CD4-positive, alpha-beta T cell treated with Interleukin-17A for 4 hours (primary cell): ENCODE data around the gene GRN.
"Not testable (repeated sequence)": the region's sequence is repeated elsewhere in the genome, so short reads cannot be mapped to it uniquely, and the experiment has no call there.

ENCODE experiments used
- DNase-seq: peaks from one replicate; pipeline ENCODE4 v3.0.0-alpha.2; 2020; ENCODE audit warnings: mixed read lengths

Gene GRN

DNA sequence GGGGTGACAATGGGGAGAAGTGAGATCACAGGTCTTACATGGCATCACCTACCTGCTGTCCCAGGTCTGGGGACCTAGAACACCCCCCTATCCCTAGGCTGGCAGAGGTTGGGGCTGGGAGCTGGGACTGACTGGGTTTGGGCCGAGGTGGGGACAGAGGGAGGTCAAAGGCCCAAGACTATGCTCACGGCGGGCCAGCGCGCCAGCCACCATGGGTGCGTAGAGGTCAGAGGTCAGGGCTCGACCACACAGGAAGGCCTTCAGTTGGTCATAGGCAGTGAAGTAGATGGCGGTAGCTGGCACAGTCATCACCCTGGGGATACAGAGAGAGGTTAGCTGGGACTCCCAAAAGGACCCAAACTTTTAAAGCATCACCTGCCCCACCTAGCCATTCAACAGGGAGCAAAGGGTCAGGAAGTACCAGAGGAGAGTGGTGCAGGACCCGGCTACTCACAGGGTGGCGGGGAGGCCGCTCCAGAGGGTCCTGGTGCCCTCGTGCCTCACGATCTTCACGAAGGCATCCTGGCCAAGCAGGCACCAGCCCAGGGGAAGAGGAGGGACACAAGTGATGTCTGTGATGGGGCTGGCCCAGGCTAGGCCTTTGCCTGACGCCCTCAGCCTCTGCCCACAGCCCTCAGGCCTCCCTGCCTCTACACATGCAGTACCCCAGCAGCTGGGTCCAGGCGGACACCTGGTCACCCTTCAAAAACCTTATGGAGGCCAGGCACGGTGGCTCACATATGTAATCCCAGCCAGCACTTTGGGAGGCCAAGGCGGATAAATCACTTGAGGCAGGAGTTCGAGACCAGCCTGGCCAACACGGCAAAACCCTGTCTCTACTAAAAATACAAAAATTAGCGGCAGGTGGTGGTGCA lies 23.6 kb upstream of the GRN start:
- no peak for DNase-seq

DNA sequence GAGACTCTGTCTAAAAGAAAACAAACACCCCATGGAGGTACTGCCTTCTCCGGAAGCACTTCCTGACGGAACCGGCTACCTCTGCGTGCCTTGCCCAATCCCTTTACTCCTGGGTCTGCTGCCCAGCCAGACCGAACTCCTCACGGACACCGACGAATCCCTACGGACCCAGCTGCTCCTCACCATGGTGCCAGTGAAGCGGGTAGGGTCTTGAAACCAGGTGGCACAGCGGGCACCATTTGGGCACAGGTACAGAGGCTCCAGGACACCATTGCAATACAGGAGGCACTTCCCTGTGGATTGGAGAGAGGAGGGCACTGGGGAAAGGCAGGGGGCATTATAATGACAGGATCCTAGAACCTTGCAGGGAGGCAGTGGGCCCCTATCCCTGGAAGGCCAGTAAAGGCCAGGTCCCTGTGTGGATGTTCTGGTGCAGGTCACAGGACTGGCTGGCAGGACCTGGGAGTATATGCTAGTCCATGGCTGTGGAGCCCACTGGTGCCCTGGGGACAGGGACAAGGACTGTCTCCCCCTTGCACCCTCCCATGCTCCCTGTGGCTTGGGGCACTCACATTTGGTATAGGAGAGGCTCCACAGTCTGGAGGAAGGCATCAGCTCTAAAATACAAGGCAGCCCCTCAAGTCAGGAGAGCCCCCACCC lies 22.7 kb upstream of the GRN start:
- DNase-seq: no peak

DNA sequence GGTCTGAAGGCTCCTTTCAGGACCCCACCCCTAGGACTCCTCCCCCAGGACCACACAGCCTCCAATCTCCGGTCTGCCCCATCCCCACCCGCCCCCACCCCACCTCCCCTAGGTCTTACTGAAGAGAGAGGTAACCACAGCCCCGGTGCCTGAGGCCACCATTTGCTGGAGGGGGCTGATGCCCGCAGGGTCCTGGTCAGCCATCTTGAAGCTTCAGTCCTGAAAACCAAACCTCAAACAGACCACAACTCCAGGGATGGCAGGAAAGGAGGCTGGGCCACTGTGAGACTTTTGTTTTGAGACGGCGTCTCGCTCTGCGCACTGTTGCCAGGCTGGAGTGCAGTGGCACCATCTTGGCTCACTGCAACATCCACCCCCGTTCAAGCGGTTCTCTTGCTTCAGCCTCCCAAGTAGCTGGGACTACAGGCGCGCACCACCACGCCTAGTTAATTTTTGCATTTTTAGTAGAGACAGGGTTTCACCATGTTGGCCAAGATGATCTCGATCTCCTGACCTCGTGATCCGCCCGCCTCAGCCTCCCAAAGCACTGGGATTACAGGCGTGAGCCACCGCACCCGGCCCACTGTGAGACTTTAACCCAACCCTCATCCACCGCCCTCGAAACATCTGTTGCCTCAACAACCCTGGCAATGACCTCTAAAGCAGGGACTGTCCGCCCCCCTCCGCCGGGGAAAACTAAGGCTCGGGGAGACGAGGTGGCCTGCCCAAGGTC lies 21.6 kb upstream of the GRN start:
- DNase-seq: no peak

DNA sequence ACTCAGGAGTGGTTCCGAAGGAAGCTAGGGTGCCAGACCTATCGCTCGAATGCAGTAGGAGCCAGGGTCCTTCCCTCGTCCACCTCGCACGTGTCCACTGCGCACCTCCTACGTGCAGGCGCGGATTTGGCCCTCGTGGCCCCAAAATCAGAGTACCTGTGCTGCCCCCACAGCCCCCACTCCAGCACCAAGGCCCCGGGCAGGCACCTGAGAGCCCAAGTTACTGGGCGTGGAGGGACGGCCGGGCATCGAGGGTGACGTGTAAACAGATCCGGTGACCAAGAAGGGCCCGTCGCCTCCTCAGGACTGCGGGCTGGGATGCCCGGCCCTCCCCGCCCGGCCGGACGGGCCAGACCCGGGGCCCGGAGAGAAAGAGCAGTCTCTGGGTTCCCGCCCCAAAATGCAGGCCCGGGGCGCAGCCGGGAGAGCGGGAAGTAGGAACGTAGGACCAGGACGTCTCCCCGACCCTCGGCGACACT lies 21.0 kb upstream of the GRN start:
- DNase-seq: no peak

DNA sequence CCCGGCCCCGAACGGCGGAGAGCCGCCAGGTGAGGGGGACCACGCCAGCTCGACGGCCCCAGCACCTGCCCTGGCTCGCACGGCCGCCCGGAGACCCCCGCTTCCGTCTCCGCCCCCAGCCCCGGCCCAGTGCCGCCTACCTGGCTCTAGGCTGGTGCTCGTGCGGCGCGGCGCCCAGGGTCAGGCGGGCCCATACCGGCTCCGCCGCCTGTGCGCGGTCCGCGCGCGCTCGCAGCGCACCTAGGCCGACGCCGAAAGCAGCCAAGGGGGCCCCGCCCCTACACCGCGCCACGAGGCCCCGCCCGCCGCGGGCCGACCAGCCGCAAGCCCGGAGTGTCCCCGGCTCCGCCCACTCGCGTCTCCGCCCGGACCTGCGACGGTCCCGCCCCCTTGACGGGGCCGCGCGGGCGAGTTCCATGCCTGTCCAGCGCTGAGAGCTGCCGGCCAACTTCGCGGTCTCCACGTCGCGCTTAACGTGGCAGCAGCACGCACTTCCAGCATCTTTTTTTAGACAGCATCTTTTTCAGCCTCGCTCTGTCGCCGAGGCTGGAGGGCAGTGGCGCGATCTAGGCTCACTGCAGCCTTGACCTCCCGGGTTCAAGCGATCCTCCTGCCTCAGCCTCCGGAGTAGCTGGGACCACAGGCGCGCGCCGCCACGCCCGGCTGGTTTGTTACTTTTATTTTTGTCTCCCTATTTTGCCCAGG lies 20.4 kb upstream of the GRN start, which contains the start of gene SLC25A39:
TSS of gene SLC25A39 (minus strand) at position 253 of the 705 bp plus-strand sequence. CDS start 1,261 bp downstream, outside the sequence.
- peak; percentile 97 for DNase-seq

DNA sequence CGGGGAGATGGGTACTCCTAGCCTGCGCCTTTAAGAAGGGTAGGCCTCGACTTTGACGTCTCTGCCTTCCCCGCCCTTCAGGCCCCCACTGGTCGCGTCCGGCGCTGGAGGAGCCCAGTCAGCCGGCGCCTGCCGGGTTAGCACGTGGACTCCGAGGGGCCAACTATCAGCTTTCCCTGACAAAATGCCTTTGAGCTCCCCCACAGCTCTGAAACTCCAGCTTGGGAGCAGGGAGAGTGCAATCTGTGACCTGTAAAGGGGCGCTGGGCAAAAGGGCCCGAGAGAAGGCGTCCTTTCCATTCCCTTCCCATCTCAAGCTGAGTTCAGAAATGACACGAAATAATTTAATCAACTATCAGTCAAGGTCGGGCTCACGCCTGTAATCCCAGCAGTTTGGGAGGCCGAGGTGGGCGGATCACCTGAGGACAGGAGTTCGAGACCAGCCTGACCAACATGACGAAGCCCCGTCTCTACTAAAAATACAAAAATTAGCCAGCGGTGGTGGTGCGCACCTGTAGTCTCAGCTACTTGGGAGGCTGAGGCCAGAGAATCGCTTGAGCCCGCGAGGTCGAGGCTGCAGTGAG lies 18.1 kb upstream of the GRN start:
- peak; percentile 95 for DNase-seq

DNA sequence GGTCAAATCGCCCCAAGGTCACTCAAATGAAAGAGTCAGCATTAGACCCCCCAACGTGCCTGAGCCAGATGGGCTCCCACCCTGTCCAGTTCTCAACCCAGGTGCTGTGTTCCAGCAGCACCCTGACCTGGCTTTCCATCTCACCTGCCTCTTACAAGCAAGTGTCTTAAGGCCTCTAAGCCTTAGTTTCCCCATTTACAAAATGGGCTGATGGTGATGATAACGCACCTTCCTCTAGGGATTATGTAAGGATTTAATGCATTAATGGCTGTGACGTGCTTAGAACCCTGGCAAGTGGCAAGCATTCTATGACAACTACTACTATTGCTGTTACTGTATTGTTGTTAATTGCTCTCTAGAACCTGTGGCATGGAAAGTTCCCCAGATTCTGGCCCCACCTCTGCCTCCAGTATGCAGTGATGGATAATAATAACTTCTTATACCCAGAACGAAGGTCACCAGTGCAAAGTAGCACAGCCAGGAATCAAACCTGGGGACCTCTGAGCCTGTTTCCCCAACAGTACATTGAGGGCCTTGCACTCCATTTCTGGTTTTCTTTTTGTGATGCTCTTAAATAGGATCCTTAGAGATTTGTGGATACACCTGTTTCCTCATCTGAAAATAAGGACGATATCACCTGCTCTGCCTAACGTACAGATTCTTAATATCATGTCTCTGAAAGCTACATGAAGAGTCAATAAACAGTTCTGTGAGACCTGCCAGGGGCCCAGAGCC lies 17.2 kb upstream of the GRN start:
- DNase-seq: no peak

DNA sequence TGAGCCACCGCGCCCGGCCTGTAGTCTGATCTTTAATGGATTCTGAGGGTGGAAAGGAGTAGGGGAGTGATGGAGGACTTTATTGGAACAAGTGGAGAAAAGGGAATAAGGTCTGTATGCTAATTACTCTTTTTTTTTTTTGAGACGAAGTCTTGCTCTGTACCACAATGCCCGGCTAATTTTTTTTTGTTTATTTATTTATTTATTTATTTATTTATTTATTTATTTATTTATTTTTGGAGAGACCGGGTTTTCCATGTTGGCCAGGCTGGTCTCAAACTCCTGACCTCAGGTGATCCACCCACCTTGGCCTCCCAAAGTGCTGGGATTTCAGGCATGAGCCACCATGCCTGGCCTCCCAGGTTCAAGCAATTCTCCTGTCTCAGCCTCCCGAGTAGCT lies 15.6 kb upstream of the GRN start:
- not testable (repeated sequence) for DNase-seq

DNA sequence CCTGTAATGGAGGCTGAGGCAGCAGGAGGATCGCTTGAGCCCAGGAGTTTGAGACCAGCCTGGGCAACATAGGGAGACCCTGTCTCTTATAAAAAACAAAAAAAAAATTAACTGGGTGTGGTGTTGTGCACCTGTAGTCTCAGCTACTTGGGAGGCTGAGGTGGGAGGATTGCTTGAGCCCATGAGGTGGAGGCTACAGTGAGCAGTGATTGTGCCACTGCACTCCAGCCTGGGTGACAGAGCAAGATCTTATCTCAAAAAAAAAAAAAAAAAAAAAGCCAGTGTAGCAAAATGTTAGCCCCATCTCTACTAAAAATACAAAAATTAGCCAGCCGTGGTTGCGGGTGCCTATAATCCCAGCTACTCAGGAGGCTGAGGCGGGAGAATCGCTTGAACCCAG lies 14.8 kb upstream of the GRN start:
- not testable (repeated sequence) for DNase-seq

DNA sequence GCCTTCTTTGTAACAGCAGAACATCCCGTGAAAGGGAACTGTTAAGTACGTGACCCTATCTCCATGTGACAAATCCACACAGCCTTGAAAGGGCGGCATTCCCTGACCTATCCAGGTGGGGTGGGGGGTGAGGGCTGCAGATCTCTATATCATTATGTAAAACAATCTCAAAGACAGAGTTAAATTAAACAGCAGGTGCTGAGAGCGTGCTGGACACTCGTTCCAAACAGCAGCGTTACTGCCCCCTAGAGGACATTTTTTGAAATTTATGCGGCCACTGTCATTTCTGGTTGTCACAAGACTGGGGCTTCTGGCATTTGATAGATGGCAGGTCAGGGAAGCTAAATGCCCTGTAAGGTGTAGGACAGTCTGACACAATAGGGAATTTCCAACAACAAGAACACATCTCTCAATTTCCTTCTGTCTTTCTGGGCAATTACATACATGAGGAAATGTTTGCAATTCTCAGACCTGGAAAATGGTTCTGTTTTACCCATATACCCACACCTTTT lies 13.8 kb upstream of the GRN start:
- peak; percentile 78 for DNase-seq

DNA sequence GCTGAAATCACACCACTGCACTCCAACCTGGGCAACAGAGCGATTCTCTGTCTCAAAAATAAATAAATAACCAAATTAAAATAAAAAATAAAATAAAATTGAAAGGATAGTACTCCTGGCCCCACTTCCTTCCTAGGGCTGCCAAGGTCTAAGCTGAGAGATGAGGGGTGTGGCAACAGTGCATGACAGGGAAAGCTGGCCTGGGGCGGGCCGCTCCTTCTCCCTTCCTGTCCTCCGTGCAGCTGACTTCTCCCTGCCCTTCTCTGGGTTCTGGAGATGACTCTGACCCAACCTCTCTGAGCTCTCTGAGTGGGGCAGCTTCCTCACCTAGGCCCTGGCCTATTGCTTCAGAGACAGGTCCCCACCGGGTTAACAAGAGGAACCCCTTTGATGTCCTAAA lies 11.7 kb upstream of the GRN start:
- DNase-seq: no peak

DNA sequence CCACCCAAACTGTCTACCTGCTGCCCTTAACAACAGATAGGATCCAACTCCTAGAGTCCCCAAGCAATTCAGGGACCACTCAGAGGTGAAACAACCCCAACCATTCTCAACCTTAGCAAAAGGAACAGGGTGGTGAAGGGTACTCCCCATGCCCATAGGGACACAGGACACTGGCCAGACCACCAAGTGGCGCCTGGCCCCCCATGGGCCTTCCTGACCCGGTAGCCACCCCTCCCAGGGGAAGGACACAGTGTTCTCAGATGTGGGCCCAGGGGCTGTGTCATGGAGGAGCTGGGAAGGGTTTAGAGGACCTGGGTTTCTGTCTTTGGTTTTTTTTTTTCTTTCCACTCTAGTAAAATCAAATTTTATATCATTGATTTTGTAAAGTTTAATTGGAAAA lies 10.8 kb upstream of the GRN start:
- DNase-seq: no peak

DNA sequence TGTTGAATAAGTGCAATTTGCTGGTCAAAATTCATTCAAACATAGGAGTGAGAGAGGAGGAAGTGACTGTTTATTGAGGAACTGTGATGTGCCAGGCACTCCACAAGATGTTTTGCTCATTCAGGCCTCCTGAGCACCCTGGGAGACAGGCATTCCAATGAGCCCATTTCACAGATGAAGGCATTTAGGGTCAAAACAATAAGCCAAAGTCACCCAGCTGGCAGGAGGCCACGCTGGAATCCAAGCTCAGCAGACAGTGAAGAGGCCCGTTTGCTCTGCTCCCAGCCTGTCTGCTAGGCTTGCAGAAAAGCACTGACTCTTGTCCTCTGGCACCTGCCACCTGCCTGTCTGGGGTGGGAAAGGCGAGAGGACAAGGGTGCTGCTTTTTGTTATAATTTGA lies 10.4 kb upstream of the GRN start:
- DNase-seq: no peak

DNA sequence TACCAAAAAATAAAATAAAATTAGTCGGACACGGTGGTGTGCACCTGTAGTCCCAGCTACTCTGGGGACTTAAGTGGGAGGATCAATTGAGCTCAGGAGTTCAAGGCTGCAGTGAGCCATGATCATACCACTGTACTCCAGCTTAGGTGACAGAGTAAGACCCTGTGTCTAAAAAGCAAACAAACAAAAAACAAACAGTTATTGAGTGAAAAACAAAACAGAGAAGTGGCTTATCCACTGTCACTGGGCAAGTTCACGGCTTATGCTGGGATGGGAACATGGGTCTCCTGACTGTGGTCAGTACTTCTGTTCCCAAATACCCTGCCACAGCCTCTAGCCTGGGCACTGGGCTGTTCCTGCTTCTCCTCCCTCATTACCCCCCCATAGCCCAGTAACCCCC lies 9.5 kb upstream of the GRN start:
- no peak for DNase-seq

DNA sequence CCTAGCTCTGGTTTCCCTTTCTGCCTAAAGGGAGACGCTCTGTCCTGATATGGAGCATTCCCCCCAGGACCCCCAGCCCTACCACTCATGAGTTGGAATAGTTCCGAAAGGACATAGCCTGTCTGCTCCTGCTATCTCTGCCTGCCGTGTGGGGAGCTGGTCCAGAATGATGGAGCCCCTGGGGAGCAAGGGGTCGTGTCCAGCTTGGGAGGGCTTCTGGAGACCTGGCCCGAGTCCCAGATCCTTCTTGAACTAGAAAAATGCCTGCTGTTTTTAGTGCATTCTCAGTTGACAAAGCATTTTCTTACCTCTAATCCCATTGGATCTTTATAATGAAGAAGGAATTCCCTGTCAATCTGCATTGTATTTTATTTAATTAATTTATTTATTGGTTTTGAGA lies 9.1 kb upstream of the GRN start:
- no peak for DNase-seq

DNA sequence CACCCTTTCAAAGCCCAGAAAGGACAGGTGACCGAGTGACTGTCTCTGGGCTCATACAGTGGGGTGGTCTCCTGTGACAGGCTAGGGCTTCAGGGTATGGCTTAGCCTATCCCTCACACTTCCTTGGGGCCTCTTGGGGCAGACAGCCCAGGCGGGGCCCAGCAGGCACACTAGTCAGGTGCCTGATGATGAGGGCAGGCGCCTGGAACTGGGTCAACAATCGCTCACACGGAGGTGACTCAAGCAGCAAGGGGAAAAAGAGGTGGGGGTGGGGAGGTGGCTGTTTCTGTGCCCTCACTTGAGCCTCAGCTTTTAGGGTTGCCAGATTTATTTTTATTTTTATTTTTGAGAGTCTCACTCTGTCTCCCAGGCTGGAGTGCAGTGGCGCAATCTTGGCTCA lies 6.4 kb upstream of the GRN start:
- no peak for DNase-seq

DNA sequence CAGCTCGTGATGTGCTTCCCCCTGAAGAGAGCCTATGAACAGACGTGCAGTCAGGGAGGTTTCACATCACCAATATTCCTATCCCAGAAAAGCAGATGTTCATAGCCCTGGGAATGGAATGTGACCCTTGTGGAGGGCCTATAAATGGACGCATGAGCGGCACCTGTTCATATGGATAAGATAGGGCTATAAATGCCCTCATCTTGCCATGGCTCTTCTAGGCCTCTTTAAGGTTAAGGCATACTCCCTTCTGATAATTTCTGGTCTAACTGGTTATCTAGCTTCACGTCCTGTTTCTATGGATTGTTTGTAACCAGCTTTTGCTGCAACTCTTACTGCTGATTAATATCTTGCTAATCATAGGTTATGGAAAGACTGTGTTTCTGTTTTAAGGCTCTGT lies 4.5 kb upstream of the GRN start:
- DNase-seq: not testable (repeated sequence)

DNA sequence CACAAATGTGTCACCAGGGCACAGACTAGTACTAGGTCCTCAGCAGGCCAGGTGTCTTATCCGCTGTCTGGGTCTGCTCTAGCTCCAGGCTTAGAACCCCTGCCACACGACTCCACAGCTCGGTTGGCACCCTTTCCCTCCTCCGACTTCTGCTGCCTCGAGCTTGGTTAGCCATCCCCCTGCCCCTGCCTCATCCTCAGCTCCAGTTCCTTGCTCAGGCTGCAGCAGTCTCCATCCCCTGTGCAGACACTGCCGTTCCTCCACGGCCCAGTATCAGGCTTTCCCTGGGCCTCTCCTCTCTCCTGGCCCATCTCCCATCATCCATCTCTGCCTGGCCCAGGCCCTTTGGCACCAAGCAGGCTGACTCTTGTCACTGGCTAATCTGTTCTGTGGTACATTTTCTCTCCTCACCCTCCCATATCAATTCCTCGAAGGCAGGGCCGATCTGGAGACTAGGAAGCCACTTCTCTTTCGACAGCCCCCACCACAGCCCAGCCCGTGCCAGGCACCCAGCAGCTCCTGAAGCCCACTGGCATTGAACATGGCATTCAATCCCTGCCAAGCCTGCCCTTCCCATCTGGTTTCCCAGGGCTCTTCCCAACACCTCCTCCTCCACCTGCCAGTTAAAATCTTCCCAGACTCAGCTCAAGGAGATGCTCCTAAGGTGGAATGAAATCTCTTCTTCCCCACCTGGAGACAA lies 1.4 kb upstream of the GRN start:
- DNase-seq: no peak

DNA sequence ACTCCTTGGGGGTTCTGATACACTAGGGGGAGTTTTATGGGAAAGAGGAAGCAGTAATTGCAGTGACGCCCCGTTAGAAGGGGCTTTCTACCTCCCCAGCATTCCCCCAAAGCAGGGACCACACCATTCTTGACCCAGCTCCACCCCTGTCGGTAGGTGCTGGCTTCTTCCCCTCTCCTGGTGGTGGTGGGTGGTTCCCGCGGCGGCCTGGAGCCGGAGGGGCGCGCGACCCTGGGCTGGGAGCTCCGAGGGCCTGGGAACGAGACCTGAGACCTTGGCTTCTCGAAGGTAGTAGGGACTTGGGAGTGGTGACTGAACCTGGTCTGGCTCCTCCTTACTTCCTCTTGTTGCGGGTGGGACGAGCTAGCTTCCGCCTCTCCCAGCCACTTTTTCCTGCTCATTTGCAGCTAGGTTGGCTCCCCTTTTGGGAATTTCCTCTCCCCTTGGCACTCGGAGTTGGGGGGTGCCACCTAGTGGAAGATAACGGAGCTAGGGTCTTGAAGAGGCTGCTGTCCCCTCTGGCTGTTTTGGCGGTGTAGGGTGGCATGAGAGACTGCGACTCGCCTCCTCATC lies 438 bp downstream of the GRN start:
- peak; percentile 59 for DNase-seq

DNA sequence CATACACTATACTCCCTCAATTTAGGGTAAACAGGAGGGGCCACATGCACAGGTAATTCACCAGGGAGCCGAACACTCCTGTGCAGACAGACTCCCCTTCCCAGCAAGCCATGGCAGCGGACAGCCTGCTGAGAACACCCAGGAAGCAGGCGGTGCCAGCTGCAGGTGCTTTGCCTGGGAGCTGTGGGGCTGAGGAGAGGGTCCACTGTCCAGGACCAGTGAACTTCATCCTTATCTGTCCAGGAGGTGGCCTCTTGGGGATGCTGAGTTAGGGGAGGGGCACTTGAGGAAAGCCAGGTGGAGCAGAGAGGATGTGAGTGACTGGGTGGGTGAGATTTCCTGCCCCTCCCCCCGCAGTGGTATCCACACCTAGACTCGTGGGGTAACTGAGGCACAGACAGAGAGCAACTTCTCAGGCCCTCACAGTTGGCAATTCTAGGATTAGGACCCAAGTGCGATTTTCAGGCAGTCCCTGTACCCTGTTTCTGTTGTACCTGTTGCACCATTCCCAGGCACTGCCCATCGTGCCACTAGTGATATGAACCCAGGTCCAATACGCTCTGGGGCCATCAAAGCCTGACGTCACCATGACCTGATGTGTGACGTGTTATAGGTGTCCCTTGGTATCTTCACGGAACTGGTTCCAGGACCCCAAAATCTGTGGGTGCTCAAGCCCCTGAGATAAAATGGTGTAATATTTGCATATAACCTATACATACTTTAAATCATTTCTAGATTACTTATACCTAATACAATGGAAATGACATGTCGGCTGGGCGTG lies 1.2 kb downstream of the GRN start:
- DNase-seq: no peak
